PC-9 (cell line): ENCODE measurements around the gene KRT31.

Experiments used
- CTCF ChIP-seq: fragments of 200-600 bp; sonication (generic); conservative IDR thresholded peaks from 2 replicates; pipeline ENCODE4 v1.6.1; 2017; ENCODE audit warnings: mixed run types, antibody characterized with exemption, mild to moderate bottlenecking, moderate library complexity
- EZH2 ChIP-seq: fragments of 200-600 bp; sonication (generic); IDR thresholded peaks from 2 replicates; pipeline ENCODE4 v1.8.0; 2017; ENCODE audit warnings: antibody characterized with exemption, low read depth

- TF ChIP-seq CTCF (no peak), EZH2 (no peak)
Observed at GRCh38 chr17:41390411-41390938, 6.9 kb downstream of the KRT31 start.
